Measurements from ENCODE around the gene LGALS16.
"Not testable (repeated sequence)": the region's sequence is repeated elsewhere in the genome, so short reads cannot be mapped to it uniquely, and the experiment has no call there.

Gene LGALS16, protein sequence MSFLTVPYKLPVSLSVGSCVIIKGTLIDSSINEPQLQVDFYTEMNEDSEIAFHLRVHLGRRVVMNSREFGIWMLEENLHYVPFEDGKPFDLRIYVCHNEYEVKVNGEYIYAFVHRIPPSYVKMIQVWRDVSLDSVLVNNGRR

DNA sequence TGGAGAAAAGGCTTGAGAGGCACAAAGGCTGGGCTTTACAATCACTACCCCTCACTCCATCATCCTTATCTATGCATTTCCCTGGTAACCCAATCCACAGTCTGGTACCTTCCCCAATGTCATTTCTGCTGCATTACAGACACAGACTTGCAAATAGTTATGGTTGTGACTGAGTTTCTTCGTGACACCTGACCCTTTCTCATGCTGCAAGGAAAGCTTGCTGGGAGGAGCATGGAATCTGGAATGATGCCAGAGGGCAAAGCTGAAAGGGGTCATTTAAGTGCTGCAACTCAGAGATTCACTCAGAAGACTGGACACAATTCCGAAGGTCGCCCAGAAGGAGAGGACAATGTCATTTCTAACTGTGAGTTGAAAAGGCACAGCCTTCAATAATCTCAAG is at the start of gene LGALS16:
Gene LGALS16, plus strand, starts transcription at position 301 of the 400 bp plus-strand sequence. Its CDS starts 49 bp downstream, at position 350.
- no peak for DNase-seq

DNA sequence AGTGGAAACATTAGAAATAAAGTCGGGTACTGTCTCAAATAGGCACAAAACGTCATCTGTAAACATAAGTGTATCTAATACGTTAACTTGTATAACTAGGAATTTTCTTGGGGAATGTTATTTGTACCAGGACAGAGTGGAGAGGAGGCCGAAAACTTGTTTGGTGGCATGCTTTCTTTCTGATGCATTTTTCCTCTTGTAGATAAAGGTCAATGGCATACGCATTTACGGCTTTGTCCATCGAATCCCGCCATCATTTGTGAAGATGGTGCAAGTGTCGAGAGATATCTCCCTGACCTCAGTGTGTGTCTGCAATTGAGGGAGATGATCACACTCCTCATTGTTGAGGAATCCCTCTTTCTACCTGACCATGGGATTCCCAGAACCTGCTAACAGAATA is 48.7 kb upstream of the LGALS16 start:
- no peak for DNase-seq

DNA sequence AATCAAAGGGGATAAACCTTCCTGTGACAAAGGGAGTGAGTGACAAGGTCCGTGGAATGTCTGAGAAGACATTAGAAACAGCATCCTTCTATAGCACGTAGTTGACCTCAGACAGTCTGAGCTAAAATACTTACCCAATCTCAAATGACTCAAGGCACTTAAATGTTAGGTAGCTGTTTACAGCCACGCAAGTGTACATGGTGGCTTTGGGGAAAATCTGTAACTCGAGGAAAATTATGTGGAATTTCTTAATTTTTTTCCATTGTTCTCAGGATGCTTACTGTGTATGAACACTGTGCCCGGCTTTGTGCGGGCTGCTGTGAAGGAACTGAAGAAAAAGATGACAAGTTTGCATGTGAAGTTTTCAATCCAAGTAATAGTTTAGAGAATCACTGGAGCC is 48.2 kb upstream of the LGALS16 start:
- no peak for DNase-seq

DNA sequence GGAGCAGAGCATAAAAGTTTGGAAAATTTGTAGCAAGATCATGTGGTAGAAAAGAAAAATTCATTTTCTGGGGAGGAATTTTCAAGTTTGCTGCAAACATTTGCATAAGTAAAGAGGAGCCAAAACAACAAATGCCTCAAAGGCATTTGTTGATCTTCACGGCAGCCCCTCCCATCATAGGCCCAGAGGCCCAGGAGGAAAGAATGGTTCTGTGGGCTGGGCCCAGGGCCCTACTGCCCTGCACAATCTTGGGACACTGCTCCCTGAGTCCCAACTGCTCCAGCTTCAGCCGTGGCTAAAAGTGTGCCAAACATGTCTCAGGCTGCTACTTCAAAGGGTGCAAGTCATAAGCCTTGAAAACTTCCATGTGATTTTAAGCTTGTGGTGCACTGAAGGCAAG is 42.1 kb upstream of the LGALS16 start:
- no peak for DNase-seq

DNA sequence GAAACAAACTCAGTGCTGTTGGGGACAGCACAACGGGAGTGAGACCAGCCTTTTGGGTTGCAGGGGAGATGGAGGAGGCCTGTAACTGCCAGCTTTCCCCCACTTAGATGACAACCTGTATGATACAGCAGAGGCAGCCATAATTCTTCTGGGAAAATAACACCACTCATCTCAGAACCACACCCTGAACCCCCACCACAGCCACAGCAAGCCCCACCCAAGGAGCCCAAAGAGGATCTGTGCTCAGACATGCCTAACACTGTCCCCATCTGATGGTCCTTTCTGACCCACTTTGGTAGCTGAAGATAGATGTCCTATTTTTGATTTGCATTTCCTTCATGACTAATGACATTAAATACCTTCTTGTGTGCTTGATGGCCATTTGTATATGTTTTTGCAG is 38.0 kb upstream of the LGALS16 start:
- DNase-seq, result no peak

DNA sequence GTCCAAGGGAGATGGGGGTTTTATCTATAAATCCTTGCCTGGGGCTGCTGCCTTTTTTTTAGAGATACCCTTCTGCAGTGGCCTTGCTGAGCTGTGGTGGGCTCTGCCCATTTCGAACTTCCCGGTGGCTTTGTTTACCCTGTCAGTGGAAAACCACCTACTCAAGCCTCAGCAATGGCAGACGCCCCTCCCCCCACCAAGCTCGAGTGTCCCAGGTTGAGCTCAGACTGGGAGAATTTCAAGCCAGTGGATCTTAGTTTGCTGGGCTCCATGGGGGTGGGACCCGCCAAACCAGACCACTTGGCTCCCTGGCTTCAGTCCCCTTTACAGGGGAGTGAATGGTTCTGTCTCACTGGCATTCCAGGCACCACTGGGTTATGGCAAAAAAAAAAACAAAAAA is 31.8 kb upstream of the LGALS16 start:
- no peak for DNase-seq

DNA sequence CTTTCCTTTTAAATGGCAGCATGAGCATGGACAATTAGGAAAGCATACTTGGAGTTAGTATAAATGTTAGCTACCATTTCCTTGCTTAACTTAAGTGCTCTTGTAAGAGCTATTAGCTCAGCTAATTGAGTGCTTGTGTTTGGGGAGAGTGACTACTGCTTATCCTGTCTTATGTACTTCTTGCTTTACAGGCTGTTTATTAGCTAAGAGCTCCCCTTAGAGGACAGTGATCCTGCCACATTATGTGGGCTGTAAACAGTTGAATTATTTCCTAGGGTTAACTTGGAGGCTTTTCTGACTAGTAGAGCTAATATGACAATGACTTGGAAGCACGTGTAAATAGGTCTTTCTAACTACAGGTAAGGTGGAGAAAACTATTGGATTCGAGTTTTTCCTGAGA is 28.1 kb upstream of the LGALS16 start:
- DNase-seq, result not testable (repeated sequence)

DNA sequence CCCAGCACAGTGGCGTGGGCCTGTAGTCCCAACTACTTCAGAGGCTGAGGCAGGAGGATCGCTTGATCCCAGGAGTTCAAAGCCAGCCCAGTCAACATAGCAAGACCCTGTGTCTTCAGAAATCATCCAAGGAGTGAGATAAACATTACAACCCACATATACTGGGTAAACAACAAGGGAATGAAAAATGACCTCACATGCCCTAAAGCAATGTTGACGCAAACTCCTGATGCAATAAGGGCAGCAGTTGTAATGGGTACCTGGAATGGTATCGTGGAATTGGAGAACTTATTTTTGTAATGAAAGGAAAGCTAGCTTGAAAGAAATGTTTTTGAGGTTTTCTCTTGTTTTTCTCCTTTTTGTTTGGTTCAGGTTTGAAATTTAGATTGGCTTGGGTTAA is 24.5 kb upstream of the LGALS16 start:
- no peak for DNase-seq

DNA sequence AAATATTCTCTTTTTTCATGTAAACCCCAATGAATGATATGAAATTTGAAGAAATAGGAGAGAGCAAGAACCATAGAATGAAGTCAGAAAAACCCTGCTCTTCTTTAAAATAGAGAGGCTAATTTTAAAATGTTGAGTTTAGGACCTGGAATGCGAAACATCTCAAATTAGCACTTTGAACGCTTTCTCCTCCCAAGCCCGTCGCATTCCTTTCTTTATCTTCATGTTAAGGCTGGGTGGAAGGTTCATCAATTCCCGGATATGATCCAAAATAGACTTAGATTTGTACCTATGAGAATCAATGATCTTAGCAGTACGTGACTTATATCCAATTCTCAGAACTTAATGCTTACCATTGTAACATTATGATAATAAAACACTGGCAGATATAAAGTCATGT is 24.1 kb upstream of the LGALS16 start:
- no peak for DNase-seq

DNA sequence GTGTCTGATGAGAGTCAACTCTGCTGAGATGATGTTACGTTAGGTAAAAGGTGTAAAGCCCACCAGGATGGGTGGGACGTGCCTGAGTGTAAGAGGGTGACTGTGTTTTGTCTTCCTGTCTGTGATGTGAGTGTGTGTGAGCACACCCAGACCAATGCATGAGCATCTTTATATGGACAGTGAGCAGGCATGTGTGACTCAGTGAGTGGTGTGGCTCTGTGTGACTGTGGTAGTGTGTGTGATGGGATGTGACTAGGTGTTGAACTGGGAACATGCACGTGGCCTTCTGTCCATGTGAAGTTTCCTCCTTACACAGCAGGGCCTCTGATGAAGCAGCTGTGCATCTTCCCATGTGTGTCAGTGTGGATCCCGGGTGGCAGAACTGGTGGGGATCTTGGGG is 17.8 kb upstream of the LGALS16 start:
- no peak for DNase-seq

DNA sequence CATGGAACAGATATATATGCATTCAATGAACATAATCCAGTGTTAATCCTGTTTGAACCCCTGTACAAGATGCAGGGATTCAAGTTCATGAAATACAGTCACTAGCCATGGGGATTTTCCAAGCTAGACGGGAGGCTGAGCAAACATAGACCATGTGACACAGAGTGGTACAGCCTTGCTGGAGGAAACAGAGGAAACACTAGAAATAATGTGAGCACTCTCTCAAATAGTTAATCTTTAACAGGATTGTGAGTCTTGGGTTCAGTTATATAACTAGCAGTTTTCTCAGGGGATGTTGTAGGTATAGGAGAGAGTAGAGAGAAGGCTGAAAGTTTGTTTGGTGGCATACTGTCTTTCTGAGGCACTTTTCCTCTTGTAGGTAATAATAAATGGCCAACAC is 13.9 kb upstream of the LGALS16 start:
- no peak for DNase-seq

DNA sequence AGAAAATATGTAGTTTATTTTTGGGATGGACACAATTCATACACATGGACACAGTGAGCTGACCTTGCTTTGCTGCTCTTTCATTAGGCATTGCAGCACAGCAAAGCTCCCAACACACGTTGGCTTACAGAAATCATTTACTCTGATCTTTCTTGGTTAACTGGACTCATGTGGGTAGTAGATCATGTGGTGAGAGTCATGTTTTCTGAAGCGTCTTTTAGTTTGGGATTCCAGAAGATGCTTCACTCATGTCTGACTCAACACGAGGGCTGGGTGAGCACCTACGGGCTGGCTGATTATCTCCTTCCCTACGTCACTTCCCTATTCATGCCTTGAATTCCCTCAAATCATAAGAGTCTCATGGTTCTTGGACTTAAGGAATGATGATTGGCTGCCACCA is 12.1 kb upstream of the LGALS16 start:
- DNase-seq, result no peak

DNA sequence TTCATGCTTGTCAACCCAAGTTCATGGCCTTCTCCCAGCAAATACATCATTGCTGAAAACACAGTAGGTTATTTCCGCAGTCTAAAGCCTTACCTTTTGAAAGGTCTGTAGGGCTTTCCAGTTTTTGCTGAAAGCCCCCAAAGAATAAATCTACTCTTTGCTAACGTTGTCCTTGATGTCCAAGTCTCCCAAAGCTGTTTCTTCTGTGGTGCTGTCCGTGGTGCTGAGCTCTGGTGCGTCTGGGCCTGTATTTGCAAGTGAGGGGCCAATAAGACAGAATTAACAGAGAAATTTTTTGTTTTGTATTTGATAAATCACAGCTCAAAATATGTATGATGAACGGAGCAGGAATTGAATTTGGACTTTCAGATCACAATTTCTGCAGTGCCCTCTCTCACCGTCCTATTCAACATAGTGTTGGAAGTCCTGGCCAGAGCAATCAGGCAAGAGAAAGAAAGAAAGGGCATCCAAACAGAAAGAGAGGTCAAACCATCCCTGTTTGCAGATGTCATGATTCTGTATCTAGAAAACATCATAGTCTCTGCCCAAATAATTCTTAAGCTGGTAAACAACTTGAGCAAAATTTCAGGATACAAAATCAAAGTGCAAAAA is 9.8 kb upstream of the LGALS16 start:
- DNase-seq, result no peak

DNA sequence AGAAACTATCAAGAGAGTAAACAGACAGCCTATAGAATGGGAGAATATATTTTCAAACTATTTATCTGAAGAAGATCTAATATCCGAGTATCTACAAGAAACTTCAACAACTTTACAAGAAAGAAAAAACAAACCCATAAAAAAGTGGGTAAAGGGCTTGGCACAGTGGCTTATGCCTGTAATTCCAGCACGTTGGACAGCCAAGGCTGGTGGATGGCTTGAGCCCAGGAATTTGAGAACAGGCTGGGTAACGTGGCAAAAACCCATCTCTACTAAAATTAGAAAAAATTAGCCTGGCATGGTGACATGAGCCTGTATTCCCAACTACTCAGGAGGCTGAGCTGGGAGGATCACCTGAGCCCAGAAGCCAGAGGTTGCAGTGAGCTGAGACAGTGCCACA is 7.8 kb upstream of the LGALS16 start:
- no peak for DNase-seq

DNA sequence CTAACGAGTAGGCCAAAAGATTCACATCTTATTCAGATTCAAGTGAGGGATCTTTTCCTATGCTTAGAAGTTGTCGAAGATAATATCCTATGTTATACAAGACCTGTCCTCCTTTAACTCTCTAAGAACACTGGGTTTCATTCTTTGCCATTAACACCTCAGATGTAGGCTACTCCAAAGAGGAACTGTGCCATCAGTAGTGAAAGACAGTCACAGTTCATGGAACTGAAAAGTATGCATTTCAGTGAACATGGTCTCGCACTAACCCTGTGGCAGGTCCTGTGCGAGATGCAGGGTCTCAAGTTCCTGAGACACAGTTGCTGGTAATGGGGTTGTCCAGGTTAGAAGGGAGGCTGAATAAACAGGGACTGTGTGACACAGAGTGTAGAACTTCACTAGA is 4.1 kb downstream of the LGALS16 start:
- DNase-seq, result no peak

DNA sequence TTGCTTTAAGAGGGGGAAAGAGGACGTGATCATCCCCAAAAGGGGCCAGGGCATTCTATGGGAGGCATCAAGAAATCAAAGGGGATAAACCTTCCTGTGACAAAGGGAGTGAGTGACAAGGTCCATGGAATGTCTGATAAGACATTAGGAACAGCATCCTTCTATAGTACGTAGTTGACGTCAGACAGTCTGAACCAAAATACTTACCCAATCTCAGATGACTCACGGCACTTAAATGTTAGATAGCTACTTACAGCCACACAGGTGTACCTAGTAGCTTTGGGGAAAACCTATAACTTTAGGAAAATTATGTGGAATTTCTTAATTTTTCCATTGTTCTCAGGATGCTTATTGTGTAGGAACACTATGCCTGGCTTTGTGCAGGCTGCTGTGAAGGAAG is 4.9 kb downstream of the LGALS16 start:
- no peak for DNase-seq

DNA sequence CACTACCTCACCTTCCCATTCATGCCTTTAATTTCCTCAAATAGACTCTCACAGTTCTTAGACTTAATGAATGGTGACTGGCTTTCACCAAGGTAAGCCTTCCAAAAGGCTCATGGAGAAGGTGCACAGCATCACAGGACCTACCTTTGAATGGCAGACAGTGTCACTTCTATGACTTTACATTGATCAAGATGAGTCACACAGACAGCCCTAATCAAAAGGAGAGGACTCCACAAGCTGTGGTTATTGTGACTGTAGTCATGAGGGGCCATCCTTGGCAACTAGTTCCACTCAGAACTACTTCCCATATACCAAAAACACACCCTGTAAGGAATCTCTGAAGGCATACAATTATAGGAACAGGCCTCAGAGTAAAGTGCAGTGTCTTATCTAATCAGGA is 5.9 kb downstream of the LGALS16 start:
- no peak for DNase-seq

DNA sequence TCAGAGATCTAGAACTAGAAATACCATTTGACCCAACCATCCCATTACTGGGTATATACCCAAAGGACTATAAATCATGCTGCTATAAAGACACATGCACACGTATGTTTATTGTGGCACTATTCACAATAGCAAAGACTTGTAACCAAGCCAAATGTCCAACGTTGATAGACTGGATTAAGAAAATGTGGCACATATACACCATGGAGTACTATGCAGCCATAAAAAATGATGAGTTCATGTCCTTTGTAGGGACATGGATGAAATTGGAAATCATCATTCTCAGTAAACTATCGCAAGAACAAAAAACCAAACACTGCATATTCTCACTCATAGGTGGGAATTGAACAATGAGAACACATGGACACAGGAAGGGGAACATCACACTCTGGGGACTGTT is 14.1 kb downstream of the LGALS16 start:
- not testable (repeated sequence) for DNase-seq

DNA sequence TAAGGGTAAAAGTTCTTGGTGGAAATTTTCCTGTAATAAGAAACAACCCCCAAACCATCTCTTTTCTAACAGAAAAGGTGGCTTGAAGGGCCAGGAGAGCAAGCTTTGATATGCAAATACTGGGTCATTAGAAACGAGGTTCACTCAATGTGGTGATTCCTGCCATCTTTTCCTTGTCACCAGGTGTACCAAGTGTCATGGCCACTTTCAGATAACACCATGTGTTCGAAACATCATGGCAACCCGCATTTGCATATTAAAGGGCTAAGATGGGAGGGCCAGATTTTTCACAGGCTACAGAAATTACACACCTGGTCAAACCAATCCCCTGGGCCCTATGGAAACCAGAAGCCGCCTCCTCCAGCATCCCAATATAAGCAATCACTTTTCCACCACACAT is 15.3 kb downstream of the LGALS16 start:
- DNase-seq, result no peak

DNA sequence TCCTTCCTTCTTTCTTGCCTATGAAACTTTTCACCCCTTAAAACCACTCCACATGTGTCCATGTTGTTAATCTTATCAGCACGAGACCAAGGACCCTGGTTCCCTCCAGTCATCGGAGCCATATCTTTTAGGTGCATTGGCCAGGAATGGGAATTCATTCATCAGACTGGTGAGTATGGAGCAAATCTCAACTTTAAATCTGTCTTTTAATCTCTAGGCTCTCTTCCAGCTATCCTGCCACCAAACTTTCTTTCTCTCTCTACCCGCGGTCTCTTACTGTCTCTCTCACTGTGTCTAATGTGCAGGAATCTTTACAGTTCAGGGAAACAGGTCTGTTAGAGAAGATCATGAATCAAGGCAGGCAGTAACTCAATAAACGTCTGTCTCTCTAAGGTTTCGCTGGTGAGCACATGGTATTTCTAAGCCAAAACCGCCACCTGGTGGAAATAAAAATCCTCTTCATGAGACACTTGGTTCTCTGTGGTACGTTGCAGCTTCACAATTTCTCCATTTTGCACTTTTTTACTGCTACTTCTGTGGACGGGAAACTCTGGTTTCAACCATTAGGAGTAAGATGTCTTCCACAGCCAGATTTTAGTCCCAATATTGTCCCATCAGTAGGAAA is 16.1 kb downstream of the LGALS16 start:
- peak; percentile 34 for DNase-seq

DNA sequence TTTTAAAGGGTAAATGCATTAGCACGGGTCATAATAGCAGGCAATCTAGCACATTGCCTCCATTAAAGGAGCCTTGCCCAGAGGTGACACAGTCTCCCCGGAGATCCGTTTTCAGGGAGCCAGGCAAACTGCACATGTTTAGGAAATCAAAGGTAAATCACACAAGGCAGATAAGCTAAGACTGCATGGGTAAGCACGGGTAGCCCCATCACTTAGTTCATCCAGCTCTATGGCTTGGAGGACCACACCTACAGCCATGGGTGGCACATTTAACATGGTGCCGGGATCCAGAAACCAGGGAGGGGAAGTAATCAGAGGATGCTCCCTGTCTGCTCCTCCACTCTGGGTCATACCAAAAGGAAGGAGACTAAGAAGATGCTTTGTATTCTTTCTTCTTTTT is 16.8 kb downstream of the LGALS16 start:
- no peak for DNase-seq

DNA sequence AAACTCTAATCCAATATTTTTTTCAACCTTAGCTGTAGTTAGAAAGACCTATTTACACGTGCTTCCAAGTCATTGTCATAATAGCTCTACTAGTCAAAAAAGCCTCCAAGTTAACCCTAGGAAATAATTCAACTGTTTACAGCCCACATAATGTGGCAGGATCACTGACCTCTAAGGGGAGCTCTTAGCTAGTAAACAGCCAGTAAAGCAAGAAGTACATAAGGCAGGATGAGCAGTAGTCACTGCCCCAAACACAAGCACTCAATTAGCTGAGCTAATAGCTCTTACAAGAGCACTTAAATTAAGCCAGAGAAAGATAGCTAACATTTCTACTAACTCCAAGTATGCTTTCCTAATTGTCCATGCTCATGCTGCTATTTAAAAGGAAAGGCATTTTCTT is 18.1 kb downstream of the LGALS16 start:
- DNase-seq, result not testable (repeated sequence)

DNA sequence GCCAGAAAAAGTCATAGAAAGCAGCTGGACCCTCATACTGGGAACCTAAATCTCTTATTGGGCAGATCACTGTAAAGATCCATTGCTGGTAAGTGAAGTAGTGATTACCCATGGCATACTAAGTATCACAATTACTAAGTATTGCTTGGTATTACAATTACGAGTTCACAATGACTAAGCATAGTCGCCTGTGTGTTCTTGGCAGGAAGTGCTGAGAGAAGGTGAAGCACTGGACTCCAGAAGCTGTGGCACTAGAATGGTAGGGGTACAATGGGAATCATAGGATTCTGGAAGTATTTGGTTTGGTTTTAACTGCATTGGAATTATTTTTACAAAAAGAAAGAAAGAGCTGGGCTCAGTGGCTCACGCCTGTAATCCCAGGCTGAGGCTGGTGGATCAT is 20.3 kb downstream of the LGALS16 start:
- DNase-seq, result no peak

DNA sequence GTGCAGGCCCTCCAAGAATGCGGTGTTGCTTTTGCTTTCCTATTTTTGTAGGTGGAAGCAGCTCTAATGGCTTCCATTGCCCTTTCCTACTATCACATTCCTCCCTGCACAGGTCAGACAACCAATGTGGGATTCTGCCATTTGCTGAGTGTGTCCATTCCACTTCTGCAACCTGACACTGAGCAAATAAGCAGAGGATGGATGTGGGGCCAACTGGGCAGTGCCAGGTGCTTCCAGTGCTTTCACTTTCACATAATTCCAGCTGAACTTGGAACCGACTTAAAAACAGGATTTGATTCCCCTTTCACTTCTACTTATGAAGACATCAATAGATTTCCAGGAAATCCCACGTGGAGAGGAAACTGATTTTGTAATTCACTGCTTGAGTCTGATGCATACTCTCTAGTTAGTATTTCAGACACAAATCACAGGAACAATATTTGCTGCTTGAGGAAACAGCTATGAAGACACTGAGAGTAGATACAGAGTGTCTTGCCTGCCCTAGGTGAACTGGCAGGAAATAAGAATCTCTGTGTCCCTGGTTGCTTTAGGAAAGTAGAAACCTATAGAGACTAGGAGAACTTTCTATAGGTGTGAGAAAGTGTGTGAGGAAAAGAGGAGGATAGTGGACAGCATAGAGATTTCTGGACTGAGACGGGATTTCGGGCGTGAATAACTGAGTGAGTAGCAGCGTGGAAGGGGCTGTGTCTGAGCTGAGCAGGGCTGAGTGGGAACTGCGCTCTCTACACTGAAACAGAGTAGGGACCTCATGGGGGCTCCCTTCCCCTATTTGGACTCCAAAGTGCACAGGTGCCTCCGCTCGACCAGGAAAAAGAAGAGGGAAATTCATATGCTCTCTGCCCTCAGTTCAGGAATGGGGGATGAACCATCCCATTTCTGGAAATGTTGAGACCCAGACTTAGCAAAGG is 22.5 kb downstream of the LGALS16 start:
- no peak for DNase-seq
